Suppressor macrophage treated with lipopolysaccharide for 4 hours (primary cell): ENCODE data around the gene TCL1A.

ENCODE experiments used
- DNase-seq: peaks from one replicate; pipeline ENCODE4 v3.0.0-alpha.2; 2020

Gene TCL1A

GRCh38 chr14:95703805-95704204 lies 10.1 kb downstream of the TCL1A start:
- DNase-seq, result no peak

- DNase-seq, result no peak
Observed at GRCh38 chr14:95703341-95703740, 10.6 kb downstream of the TCL1A start.

- no peak for DNase-seq
Observed at GRCh38 chr14:95701846-95702221, 12.1 kb downstream of the TCL1A start.

- no peak for DNase-seq
Observed at GRCh38 chr14:95700221-95700976, 13.5 kb downstream of the TCL1A start.

- DNase-seq, result no peak
Observed at GRCh38 chr14:95699412-95699811, 14.5 kb downstream of the TCL1A start.

- no peak for DNase-seq
Observed at GRCh38 chr14:95698287-95698686, 15.6 kb downstream of the TCL1A start.

GRCh38 chr14:95697764-95698163 lies 16.2 kb downstream of the TCL1A start:
- no peak for DNase-seq

- no peak for DNase-seq
Observed at GRCh38 chr14:95696741-95697140, 17.2 kb downstream of the TCL1A start.

GRCh38 chr14:95695913-95696312 lies 18.0 kb downstream of the TCL1A start:
- DNase-seq, result no peak

GRCh38 chr14:95695051-95695450 lies 18.9 kb downstream of the TCL1A start:
- no peak for DNase-seq

- no peak for DNase-seq
Observed at GRCh38 chr14:95692109-95692508, 21.8 kb downstream of the TCL1A start.

- DNase-seq, result no peak
Observed at GRCh38 chr14:95691591-95691990, 22.3 kb downstream of the TCL1A start.

- no peak for DNase-seq
Observed at GRCh38 chr14:95690815-95691214, 23.1 kb downstream of the TCL1A start.

GRCh38 chr14:95689441-95689840 lies 24.5 kb downstream of the TCL1A start:
- no peak for DNase-seq

GRCh38 chr14:95686935-95687334 lies 27.0 kb downstream of the TCL1A start:
- no peak for DNase-seq

GRCh38 chr14:95685978-95686922 lies 27.7 kb downstream of the TCL1A start, which contains the start of gene TCL1B:
Gene TCL1B, plus strand, starts transcription at chr14:95686426. Its CDS starts 42 bp downstream, at chr14:95686468.
- DNase-seq, result no peak

GRCh38 chr14:95683793-95684192 lies 30.1 kb downstream of the TCL1A start:
- DNase-seq, result peak; percentile 41

GRCh38 chr14:95681153-95681552 lies 32.8 kb downstream of the TCL1A start:
- no peak for DNase-seq

- DNase-seq, result no peak
Observed at GRCh38 chr14:95679998-95680735, 33.8 kb downstream of the TCL1A start.

GRCh38 chr14:95679148-95679815 lies 34.6 kb downstream of the TCL1A start:
- DNase-seq, result no peak

- DNase-seq, result no peak
Observed at GRCh38 chr14:95677179-95677835, 36.6 kb downstream of the TCL1A start.

GRCh38 chr14:95675486-95675885 lies 38.4 kb downstream of the TCL1A start:
- no peak for DNase-seq
